ENCODE data around the gene ZC2HC1B. TPM values are rescaled to one million over a fixed set of nuclear protein-coding genes. Genes with fewer than 3 reads are reported as not detected.

ZC2HC1B gene
- total RNA-seq, 2 experiments from 2014 or later = not detected

GRCh38 chr6:143836150-143836549, 28.1 kb upstream of the ZC2HC1B start:
- no peak for TF ChIP-seq CTCF (IDR thresholded peaks at IDR 0.05)
- intact Hi-C loops (cut with DNase I, micrococcal nuclease) = no loop called here
- Histone ChIP-seq H3K27ac (ENCODE audit: low read depth in 1 of 2, low read length in 2 of 2) (no peak overlapping the region), H3K4me3 (ENCODE audit: low read length) (no peak overlapping the region), H3K4me1 (ENCODE audit: insufficient read depth, low read length) (no peaks in the 10 kb centered on the region), H3K27me3 (ENCODE audit: control insufficient read depth in 1 of 2, insufficient read depth in 2 of 2, low read length in 2 of 2) (no peaks in the 10 kb centered on the region), H3K9me3 (ENCODE audit: control insufficient read depth in 1 of 2, insufficient read depth in 1 of 2, low read length in 2 of 2) (no peaks in the 10 kb centered on the region), H3K36me3 (ENCODE audit: insufficient read depth, low read length) (no peaks in the 10 kb centered on the region)
- CTCF ChIA-PET = interaction anchor here (0.7 kb wide), 1 partner anchor 1628 kb away, joined by 3 read pairs; no protein-coding TSS in a partner anchor
- H3K9me3 Mint-ChIP-seq = no peaks in the 10 kb centered on the region
- H3K4me1 Mint-ChIP-seq (ENCODE audit: low read depth) = no peaks in the 10 kb centered on the region
- no peaks in the 10 kb centered on the region for H3K36me3 Mint-ChIP-seq (ENCODE audit: low read depth)
- DNase-seq (no peak), ATAC-seq (ENCODE audit: poor library complexity) (no peak)
- no peak overlapping the region for H3K27ac Mint-ChIP-seq
- POLR2A ChIA-PET = no interaction called here
- H3K4me3 Mint-ChIP-seq = no peak overlapping the region
- no peaks in the 10 kb centered on the region for H3K27me3 Mint-ChIP-seq

GRCh38 chr6:143838395-143838794, 25.9 kb upstream of the ZC2HC1B start:
- H3K36me3 ChIP-seq (ENCODE audit: insufficient read depth, low read length) = no peaks in the 10 kb centered on the region
- DNase-seq = no peak
- ChIA-PET CTCF (no interaction called here), POLR2A (no interaction called here)
- no peaks in the 10 kb centered on the region for H3K27me3 ChIP-seq (ENCODE audit: control insufficient read depth in 1 of 2, insufficient read depth in 2 of 2, low read length in 2 of 2)
- no peaks in the 10 kb centered on the region for H3K27me3 Mint-ChIP-seq
- intact Hi-C loops (cut with DNase I, micrococcal nuclease) = no loop called here
- H3K27ac Mint-ChIP-seq = no peak overlapping the region
- no peak for TF ChIP-seq CTCF (IDR thresholded peaks at IDR 0.05)
- H3K9me3 Mint-ChIP-seq = no peaks in the 10 kb centered on the region
- no peak overlapping the region for H3K27ac ChIP-seq (ENCODE audit: low read depth in 1 of 2, low read length in 2 of 2)
- H3K36me3 Mint-ChIP-seq (ENCODE audit: low read depth) = peaks cover 8% of the 10 kb centered on the region
- no peak overlapping the region for H3K4me3 Mint-ChIP-seq
- H3K4me3 ChIP-seq (ENCODE audit: low read length) = no peak overlapping the region
- peaks cover 7% of the 10 kb centered on the region for H3K4me1 Mint-ChIP-seq (ENCODE audit: low read depth)
- no peaks in the 10 kb centered on the region for H3K9me3 ChIP-seq (ENCODE audit: control insufficient read depth in 1 of 2, insufficient read depth in 1 of 2, low read length in 2 of 2)
- no peak for ATAC-seq (ENCODE audit: poor library complexity)
- H3K4me1 ChIP-seq (ENCODE audit: insufficient read depth, low read length) = peaks cover 9% of the 10 kb centered on the region

- no peak overlapping the region for H3K4me3 Mint-ChIP-seq
- H3K27me3 Mint-ChIP-seq = no peaks in the 10 kb centered on the region
- Histone ChIP-seq H3K27me3 (ENCODE audit: control insufficient read depth in 1 of 2, insufficient read depth in 2 of 2, low read length in 2 of 2) (no peaks in the 10 kb centered on the region), H3K9me3 (ENCODE audit: control insufficient read depth in 1 of 2, insufficient read depth in 1 of 2, low read length in 2 of 2) (no peaks in the 10 kb centered on the region), H3K4me3 (ENCODE audit: low read length) (no peak overlapping the region), H3K27ac (ENCODE audit: low read depth in 1 of 2, low read length in 2 of 2) (no peak overlapping the region), H3K36me3 (ENCODE audit: insufficient read depth, low read length) (no peaks in the 10 kb centered on the region), H3K4me1 (ENCODE audit: insufficient read depth, low read length) (peaks cover 17% of the 10 kb centered on the region)
- H3K9me3 Mint-ChIP-seq = no peaks in the 10 kb centered on the region
- ChIA-PET POLR2A (no interaction called here), CTCF (no interaction called here)
- TF ChIP-seq CTCF (IDR thresholded peaks at IDR 0.05) = no peak
- no peak for DNase-seq
- intact Hi-C loops (cut with DNase I, micrococcal nuclease) = no loop called here
- peaks cover 15% of the 10 kb centered on the region for H3K4me1 Mint-ChIP-seq (ENCODE audit: low read depth)
- ATAC-seq (ENCODE audit: poor library complexity) = no peak
- H3K27ac Mint-ChIP-seq = no peak overlapping the region
- H3K36me3 Mint-ChIP-seq (ENCODE audit: low read depth) = peaks cover 16% of the 10 kb centered on the region
Measured at GRCh38 chr6:143839196-143839595, 25.1 kb upstream of the ZC2HC1B start.
